ENCODE results near the gene RXRB. TPM values are rescaled to one million over a fixed set of nuclear protein-coding genes. Genes with fewer than 3 reads are reported as not detected.

The RXRB gene
- total and polyA plus RNA-seq, 8 donors: 20.1 to 68.3 (median 24.6) TPM

DNA sequence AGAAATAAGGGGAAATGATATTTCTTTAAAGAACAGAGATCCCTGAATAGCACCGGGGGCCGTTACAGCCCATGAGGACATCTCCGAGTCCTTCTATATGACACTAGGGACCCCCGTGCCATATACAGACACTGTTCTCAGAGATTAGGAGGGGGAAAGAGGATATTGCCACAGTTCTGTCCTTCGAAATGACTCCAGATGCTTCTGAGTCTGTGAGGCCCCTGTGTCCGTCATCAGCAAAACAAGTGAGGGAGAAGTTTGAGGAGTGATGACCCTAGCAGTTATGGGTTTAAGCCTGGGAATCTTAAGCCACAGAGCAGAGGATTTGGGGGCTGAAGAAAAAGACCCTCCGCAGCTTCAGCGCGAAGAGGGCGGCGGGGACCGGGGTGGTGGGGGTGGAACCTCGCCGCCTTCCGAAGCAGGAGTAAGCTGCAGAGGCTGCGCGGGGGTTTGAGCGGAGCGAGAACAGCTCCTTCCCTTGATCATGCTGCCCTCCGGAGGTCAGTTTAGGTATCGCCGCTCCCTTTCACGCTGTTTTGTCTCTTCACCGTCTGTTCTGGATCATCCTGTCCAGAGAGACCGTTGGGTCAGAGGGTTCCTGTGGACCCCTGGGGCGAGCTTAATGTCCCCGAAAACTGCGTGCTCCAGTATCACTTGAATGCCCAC lies 47.6 kb upstream of the RXRB start:
- no peak for FAIRE-seq
- intact Hi-C loops (cut with DNase I): loop anchor here in 2 of 3 donors (5.0 kb wide), 2 partner anchors 86 to 236 kb away; no protein-coding TSS in a partner anchor
- Histone ChIP-seq H3K9me3 (no peaks in the 10 kb centered on the region), H3K27me3 (no peaks in the 10 kb centered on the region), H3K4me3 (peak overlapping the region; percentile 6 to 54 (median 34)), H3K36me3 (no peaks in the 10 kb centered on the region), H3K4me1 (peaks cover 0 to 6% (median 0%) of the 10 kb centered on the region in 3 donors), H3K27ac (peak overlapping the region; percentile 61 to 82 (median 72))
- peak; percentile 75 to 91 (median 80) for ATAC-seq
- TF ChIP-seq, protein P1, sequence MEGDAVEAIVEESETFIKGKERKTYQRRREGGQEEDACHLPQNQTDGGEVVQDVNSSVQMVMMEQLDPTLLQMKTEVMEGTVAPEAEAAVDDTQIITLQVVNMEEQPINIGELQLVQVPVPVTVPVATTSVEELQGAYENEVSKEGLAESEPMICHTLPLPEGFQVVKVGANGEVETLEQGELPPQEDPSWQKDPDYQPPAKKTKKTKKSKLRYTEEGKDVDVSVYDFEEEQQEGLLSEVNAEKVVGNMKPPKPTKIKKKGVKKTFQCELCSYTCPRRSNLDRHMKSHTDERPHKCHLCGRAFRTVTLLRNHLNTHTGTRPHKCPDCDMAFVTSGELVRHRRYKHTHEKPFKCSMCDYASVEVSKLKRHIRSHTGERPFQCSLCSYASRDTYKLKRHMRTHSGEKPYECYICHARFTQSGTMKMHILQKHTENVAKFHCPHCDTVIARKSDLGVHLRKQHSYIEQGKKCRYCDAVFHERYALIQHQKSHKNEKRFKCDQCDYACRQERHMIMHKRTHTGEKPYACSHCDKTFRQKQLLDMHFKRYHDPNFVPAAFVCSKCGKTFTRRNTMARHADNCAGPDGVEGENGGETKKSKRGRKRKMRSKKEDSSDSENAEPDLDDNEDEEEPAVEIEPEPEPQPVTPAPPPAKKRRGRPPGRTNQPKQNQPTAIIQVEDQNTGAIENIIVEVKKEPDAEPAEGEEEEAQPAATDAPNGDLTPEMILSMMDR (IDR thresholded peaks at IDR 0.05): peak; percentile 90 to 97 (median 96)
- DNase-seq: peak; percentile 80 to 98 (median 92)
- 4 to 7% methylated on average over 24 to 28 of the region's 28 CpGs for WGBS, 2 donors

GRCh38 chr6:33243476-33243875 lies 43.0 kb upstream of the RXRB start:
- Histone ChIP-seq H3K4me1 (no peaks in the 10 kb centered on the region), H3K27ac (no peak overlapping the region), H3K9me3 (no peaks in the 10 kb centered on the region), H3K27me3 (no peaks in the 10 kb centered on the region), H3K36me3 (no peaks in the 10 kb centered on the region), H3K4me3 (no peak overlapping the region)
- no peak for DNase-seq
- intact Hi-C loops (cut with DNase I): no loop called here
- TF ChIP-seq, protein P1 (IDR thresholded peaks at IDR 0.05): no peak
- FAIRE-seq: no peak
- no peak for ATAC-seq
- 19 to 20% methylated on average over 1 of the region's 1 CpG for WGBS, 2 donors

GRCh38 chr6:33241968-33242367 lies 41.5 kb upstream of the RXRB start:
- H3K27me3 ChIP-seq: no peaks in the 10 kb centered on the region
- TF ChIP-seq, protein P1 (IDR thresholded peaks at IDR 0.05): no peak
- no peaks in the 10 kb centered on the region for H3K9me3 ChIP-seq
- H3K36me3 ChIP-seq: no peaks in the 10 kb centered on the region
- ATAC-seq: no peak
- no peaks in the 10 kb centered on the region for H3K4me1 ChIP-seq
- WGBS, 2 donors: 48 to 55% methylated on average over 3 of the region's 3 CpGs
- intact Hi-C loops (cut with DNase I): no loop called here
- no peak for FAIRE-seq
- no peak overlapping the region for H3K4me3 ChIP-seq
- no peak overlapping the region for H3K27ac ChIP-seq
- DNase-seq: no peak

DNA sequence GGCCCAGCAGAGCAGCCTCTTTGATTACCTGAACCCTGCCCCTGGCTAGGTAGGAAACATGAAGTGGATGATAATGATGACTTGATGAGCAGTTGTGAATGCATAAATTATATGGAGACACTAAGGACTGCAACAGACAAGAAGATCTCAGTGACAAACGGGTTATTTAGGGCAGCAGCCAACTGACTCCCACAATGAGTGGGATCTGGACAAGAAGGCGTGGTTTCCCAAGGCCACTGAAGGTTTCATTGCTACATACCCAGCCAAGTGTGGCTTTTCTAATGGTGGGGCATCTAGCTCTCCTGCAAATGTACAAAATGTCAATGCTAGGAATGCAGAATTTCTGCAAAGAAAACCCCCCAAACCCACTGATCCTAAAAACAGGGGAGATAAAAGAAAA lies 37.3 kb upstream of the RXRB start:
- Histone ChIP-seq H3K27ac (no peak overlapping the region), H3K4me1 (no peaks in the 10 kb centered on the region), H3K27me3 (no peaks in the 10 kb centered on the region), H3K36me3 (no peaks in the 10 kb centered on the region), H3K9me3 (no peaks in the 10 kb centered on the region), H3K4me3 (no peak overlapping the region)
- DNase-seq (no peak), ATAC-seq (no peak), FAIRE-seq (no peak)
- WGBS, 2 donors: 35 to 50% methylated on average over 2 of the region's 2 CpGs
- TF ChIP-seq, protein P1 (IDR thresholded peaks at IDR 0.05): no peak
- intact Hi-C loops (cut with DNase I): loop anchor here in 2 of 3 donors (10.0 kb wide), 2 partner anchors 73 to 233 kb away; partner anchors contain the start of gene HLA-DOA (in 1 of the 2)

DNA sequence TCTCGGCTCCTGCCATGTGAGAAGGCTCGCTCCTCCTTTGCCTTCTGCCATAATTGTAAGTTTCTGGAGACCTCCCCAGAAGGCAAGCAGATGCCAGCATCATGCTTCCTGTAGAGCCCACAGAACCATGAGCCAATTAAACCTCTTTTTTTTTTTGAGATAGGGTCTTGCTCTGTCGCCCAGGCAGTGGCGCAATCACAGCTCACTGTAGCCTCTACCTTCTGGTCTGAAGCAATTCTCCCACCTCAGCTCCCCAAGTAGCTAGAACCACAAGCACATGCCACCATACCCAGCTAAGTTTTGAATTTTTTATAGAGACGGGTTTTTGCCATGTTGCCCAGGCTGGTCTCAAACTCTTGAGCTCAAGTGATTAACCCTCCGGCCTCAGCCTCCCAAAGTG lies 36.4 kb upstream of the RXRB start:
- no peaks in the 10 kb centered on the region for H3K36me3 ChIP-seq
- H3K4me1 ChIP-seq: no peaks in the 10 kb centered on the region
- H3K9me3 ChIP-seq: no peaks in the 10 kb centered on the region
- ATAC-seq (no peak), DNase-seq (no peak), FAIRE-seq (no peak)
- H3K4me3 ChIP-seq: no peak overlapping the region
- intact Hi-C loops (cut with DNase I): loop anchor here in 2 of 3 donors (10.0 kb wide), 2 partner anchors 72 to 232 kb away; partner anchors contain the start of gene HLA-DOA (in 1 of the 2)
- TF ChIP-seq, protein P1 (IDR thresholded peaks at IDR 0.05): no peak
- 77 to 85% methylated on average over 6 of the region's 6 CpGs for WGBS, 2 donors
- H3K27me3 ChIP-seq: no peaks in the 10 kb centered on the region
- H3K27ac ChIP-seq: no peak overlapping the region
